H1 (cell line): ENCODE data around the gene PPP2R2B. TPM values are rescaled to one million over a fixed set of nuclear protein-coding genes. Genes with fewer than 3 reads are reported as not detected.

Source experiments
- EP300 ChIP-seq, 2 experiments: IDR thresholded peaks; 1 replicate in 1 of 2; 2 replicates in 1 of 2; pipeline ENCODE4 v1.6.1; 2011 to 2012; ENCODE audit warnings: low read depth in 2 of 2, low read length in 2 of 2, mild to moderate bottlenecking in 2 of 2, borderline replicate concordance in 1 of 2, inconsistent platforms in 1 of 2, moderate library complexity in 1 of 2
- POU5F1 ChIP-seq: IDR thresholded peaks from 2 replicates; pipeline ENCODE4 v1.6.1; 2011; ENCODE audit warnings: low read depth, mild to moderate bottlenecking, low read length, moderate library complexity
- RNF2 ChIP-seq: fragments of 200-900, 300-1000 bp; sonication (generic); IDR thresholded peaks from 2 replicates; pipeline ENCODE4 v1.7.1; 2016; ENCODE audit warnings: borderline replicate concordance, low read depth, mild to moderate bottlenecking, antibody characterized with exemption, low read length; ENCODE audit not compliant: poor library complexity, severe bottlenecking; ENCODE audit errors: missing control alignments
- polyA plus RNA-seq, 7 experiments: library from polyadenylated mRNA; depleted of rRNA in 3 of 7; stranded (reverse) in 5 of 7; unstranded in 2 of 7; fragments of >200 nt in 5 of 7; fragments of 200-250 nt in 2 of 7; gene quantifications; 1 replicate in 5 of 7; 2 replicates in 1 of 7; 4 replicates in 1 of 7; pipeline versions ENCODE4 v1.2.1 to v1.2.3, GENCODE V29; 2011 to 2013; ENCODE audit warnings: missing spikeins in 2 of 7, mixed read lengths in 2 of 7
- total RNA-seq: library from RNA; stranded (reverse); fragmentation: NEBNext Ultra II Directional; extraction: Animal tissue kit (Norgen Biotek cat#: 25700); gene quantifications from 2 replicates; pipeline ENCODE4 v1.2.1, GENCODE V29; 2021
- TF ChIP-seq, protein P1 (sequence below): IDR thresholded peaks from 2 replicates; pipeline ENCODE4 v1.6.1; 2012; ENCODE audit warnings: inconsistent platforms

Gene PPP2R2B
- total and polyA plus RNA-seq, 2 of the 8 experiments (the other 6 are each of a cell fraction or from before 2014, with no cell fraction given): 21.1 to 37.1 TPM

DNA sequence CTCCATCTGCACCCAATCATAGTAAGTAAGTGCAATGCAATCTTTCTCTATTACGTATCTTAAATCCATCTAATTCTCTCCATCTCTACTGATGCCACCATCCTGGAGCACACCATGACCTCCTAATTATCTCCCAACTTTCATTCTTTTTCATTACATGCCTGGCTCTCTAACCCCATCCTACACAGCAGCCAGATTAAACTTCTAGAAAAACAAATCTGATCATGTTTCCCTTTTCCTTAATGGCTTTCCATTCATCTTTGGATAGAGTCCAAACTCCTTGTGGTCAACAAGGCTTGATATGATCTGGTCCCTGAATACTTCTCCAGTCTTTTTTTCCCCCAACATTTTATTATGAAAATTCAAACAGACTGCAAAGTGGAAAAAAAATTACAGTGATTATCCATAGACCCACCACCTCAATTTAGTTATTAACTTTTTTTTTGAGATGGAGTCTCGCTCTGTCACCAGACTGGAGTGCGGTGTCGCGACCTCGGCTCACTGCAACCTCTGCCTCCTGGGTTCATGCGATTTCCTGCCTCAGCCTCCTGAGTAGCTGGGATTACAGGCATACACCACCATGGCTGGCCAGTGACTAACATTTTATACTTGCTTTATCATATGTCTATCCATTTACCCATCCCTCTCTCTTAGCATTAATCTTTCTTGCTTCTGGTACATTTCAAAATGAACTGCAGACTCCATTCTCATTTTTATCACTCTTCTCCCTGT is 5.2 kb downstream of the PPP2R2B start (continued):
- TF ChIP-seq RNF2 (no peak), EP300 (IDR thresholded peaks at IDR 0.05; ENCODE audit: borderline replicate concordance in 1 of 2, low read depth in 2 of 2, low read length in 2 of 2) (no peak), POU5F1 (no peak)
- TF ChIP-seq, protein P1, sequence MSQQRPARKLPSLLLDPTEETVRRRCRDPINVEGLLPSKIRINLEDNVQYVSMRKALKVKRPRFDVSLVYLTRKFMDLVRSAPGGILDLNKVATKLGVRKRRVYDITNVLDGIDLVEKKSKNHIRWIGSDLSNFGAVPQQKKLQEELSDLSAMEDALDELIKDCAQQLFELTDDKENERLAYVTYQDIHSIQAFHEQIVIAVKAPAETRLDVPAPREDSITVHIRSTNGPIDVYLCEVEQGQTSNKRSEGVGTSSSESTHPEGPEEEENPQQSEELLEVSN: no peak
